ENCODE measurements around the gene CDC5L. TPM values are rescaled to one million over a fixed set of nuclear protein-coding genes. Genes with fewer than 3 reads are reported as not detected.

Gene CDC5L
- total RNA-seq, 1 donor from 2014 or later = 18.3 TPM

GRCh38 chr6:44478591-44479254 is 91.2 kb downstream of the CDC5L start:
- TF ChIP-seq CTCF (IDR thresholded peaks at IDR 0.05) = no peak
- Histone ChIP-seq H3K4me3 (no peak overlapping the region), H3K36me3 (no peaks in the 10 kb centered on the region), H3K9me3 (no peaks in the 10 kb centered on the region), H3K27me3 (ENCODE audit: low read depth) (no peaks in the 10 kb centered on the region), H3K27ac (no peak overlapping the region), H3K4me1 (peaks cover 7% of the 10 kb centered on the region)
- intact Hi-C loops (cut with DNase I) = no loop called here
- ATAC-seq (no peak), DNase-seq (no peak)

- ATAC-seq (no peak), DNase-seq (no peak)
- Histone ChIP-seq H3K27me3 (ENCODE audit: low read depth) (no peaks in the 10 kb centered on the region), H3K36me3 (no peaks in the 10 kb centered on the region), H3K27ac (no peak overlapping the region), H3K4me1 (peaks cover 7% of the 10 kb centered on the region), H3K4me3 (no peak overlapping the region), H3K9me3 (no peaks in the 10 kb centered on the region)
- TF ChIP-seq CTCF (IDR thresholded peaks at IDR 0.05) = no peak
- intact Hi-C loops (cut with DNase I) = no loop called here
Observed at GRCh38 chr6:44480097-44480541, 92.6 kb downstream of the CDC5L start.

GRCh38 chr6:44481056-44481455 is 93.5 kb downstream of the CDC5L start:
- peaks cover 1% of the 10 kb centered on the region for H3K4me1 ChIP-seq
- intact Hi-C loops (cut with DNase I) = no loop called here
- no peaks in the 10 kb centered on the region for H3K27me3 ChIP-seq (ENCODE audit: low read depth)
- TF ChIP-seq CTCF (IDR thresholded peaks at IDR 0.05) = no peak
- H3K4me3 ChIP-seq = no peak overlapping the region
- H3K9me3 ChIP-seq = no peaks in the 10 kb centered on the region
- H3K27ac ChIP-seq = no peak overlapping the region
- DNase-seq (no peak), ATAC-seq (no peak)
- H3K36me3 ChIP-seq = no peaks in the 10 kb centered on the region

- intact Hi-C loops (cut with DNase I) = no loop called here
- Histone ChIP-seq H3K9me3 (no peaks in the 10 kb centered on the region), H3K27me3 (ENCODE audit: low read depth) (no peaks in the 10 kb centered on the region), H3K36me3 (no peaks in the 10 kb centered on the region), H3K4me3 (no peak overlapping the region), H3K4me1 (no peaks in the 10 kb centered on the region), H3K27ac (no peak overlapping the region)
- DNase-seq (no peak), ATAC-seq (no peak)
- TF ChIP-seq CTCF (IDR thresholded peaks at IDR 0.05) = no peak
Observed at GRCh38 chr6:44481760-44482159, 94.3 kb downstream of the CDC5L start.

- H3K9me3 ChIP-seq = no peaks in the 10 kb centered on the region
- TF ChIP-seq CTCF (IDR thresholded peaks at IDR 0.05) = no peak
- no peaks in the 10 kb centered on the region for H3K4me1 ChIP-seq
- intact Hi-C loops (cut with DNase I) = no loop called here
- H3K4me3 ChIP-seq = no peak overlapping the region
- DNase-seq (no peak), ATAC-seq (no peak)
- H3K27ac ChIP-seq = no peak overlapping the region
- H3K36me3 ChIP-seq = no peaks in the 10 kb centered on the region
- no peaks in the 10 kb centered on the region for H3K27me3 ChIP-seq (ENCODE audit: low read depth)
Observed at GRCh38 chr6:44485601-44486401, 98.3 kb downstream of the CDC5L start.

All from lower lobe of right lung (tissue), 2 donors.